ENCODE data around the gene PAOX. TPM values are rescaled to one million over a fixed set of nuclear protein-coding genes. Genes with fewer than 3 reads are reported as not detected.

The PAOX gene
- total RNA-seq, 1 donor from 2014 or later: 6.3 TPM

GRCh38 chr10:133344236-133344635, 34.8 kb upstream of the PAOX start:
- Mint-ChIP-seq H3K9me3 (ENCODE audit: low read depth) (peaks cover 5% of the 10 kb centered on the region), H3K4me1 (ENCODE audit: low read depth) (no peaks in the 10 kb centered on the region), H3K27ac (ENCODE audit: unreplicated experiment) (no peak overlapping the region), H3K36me3 (ENCODE audit: low read depth) (no peaks in the 10 kb centered on the region), H3K27me3 (ENCODE audit: low read depth) (peaks cover 13% of the 10 kb centered on the region), H3K4me3 (ENCODE audit: unreplicated experiment) (no peak overlapping the region)
- no peak for DNase-seq (ENCODE audit: low spot score)
- no peak for TF ChIP-seq CTCF (IDR thresholded peaks at IDR 0.05)

GRCh38 chr10:133346413-133346812, 32.6 kb upstream of the PAOX start:
- TF ChIP-seq CTCF (IDR thresholded peaks at IDR 0.05): no peak
- no peak overlapping the region for H3K4me3 Mint-ChIP-seq (ENCODE audit: unreplicated experiment)
- peaks cover 5% of the 10 kb centered on the region for H3K9me3 Mint-ChIP-seq (ENCODE audit: low read depth)
- peaks cover 14% of the 10 kb centered on the region for H3K27me3 Mint-ChIP-seq (ENCODE audit: low read depth)
- DNase-seq (ENCODE audit: low spot score): no peak
- H3K4me1 Mint-ChIP-seq (ENCODE audit: low read depth): no peaks in the 10 kb centered on the region
- H3K27ac Mint-ChIP-seq (ENCODE audit: unreplicated experiment): no peak overlapping the region
- H3K36me3 Mint-ChIP-seq (ENCODE audit: low read depth): no peaks in the 10 kb centered on the region

- no peak for TF ChIP-seq CTCF (IDR thresholded peaks at IDR 0.05)
- Mint-ChIP-seq H3K4me1 (ENCODE audit: low read depth) (no peaks in the 10 kb centered on the region), H3K27me3 (ENCODE audit: low read depth) (peaks cover 7% of the 10 kb centered on the region), H3K27ac (ENCODE audit: unreplicated experiment) (no peak overlapping the region), H3K9me3 (ENCODE audit: low read depth) (no peaks in the 10 kb centered on the region), H3K4me3 (ENCODE audit: unreplicated experiment) (no peak overlapping the region), H3K36me3 (ENCODE audit: low read depth) (no peaks in the 10 kb centered on the region)
- no peak for DNase-seq (ENCODE audit: low spot score)
Observed at GRCh38 chr10:133347710-133348517, 31.1 kb upstream of the PAOX start.

- no peak for TF ChIP-seq CTCF (IDR thresholded peaks at IDR 0.05)
- no peaks in the 10 kb centered on the region for H3K9me3 Mint-ChIP-seq (ENCODE audit: low read depth)
- H3K27ac Mint-ChIP-seq (ENCODE audit: unreplicated experiment): no peak overlapping the region
- no peaks in the 10 kb centered on the region for H3K4me1 Mint-ChIP-seq (ENCODE audit: low read depth)
- no peaks in the 10 kb centered on the region for H3K36me3 Mint-ChIP-seq (ENCODE audit: low read depth)
- H3K4me3 Mint-ChIP-seq (ENCODE audit: unreplicated experiment): no peak overlapping the region
- H3K27me3 Mint-ChIP-seq (ENCODE audit: low read depth): peaks cover 7% of the 10 kb centered on the region
- DNase-seq (ENCODE audit: low spot score): no peak
Observed at GRCh38 chr10:133349160-133349568, 29.9 kb upstream of the PAOX start.

GRCh38 chr10:133349577-133350011, 29.5 kb upstream of the PAOX start:
- DNase-seq (ENCODE audit: low spot score): no peak
- Mint-ChIP-seq H3K9me3 (ENCODE audit: low read depth) (no peaks in the 10 kb centered on the region), H3K27ac (ENCODE audit: unreplicated experiment) (no peak overlapping the region), H3K36me3 (ENCODE audit: low read depth) (no peaks in the 10 kb centered on the region), H3K27me3 (ENCODE audit: low read depth) (peaks cover 7% of the 10 kb centered on the region), H3K4me3 (ENCODE audit: unreplicated experiment) (no peak overlapping the region), H3K4me1 (ENCODE audit: low read depth) (no peaks in the 10 kb centered on the region)
- no peak for TF ChIP-seq CTCF (IDR thresholded peaks at IDR 0.05)

Measured in chondrocyte (in vitro differentiated cells).